ENCODE results near the gene SERINC2. TPM values are rescaled to one million over a fixed set of nuclear protein-coding genes. Genes with fewer than 3 reads are reported as not detected.

SERINC2 gene
- total and polyA plus RNA-seq, 2 experiments from 2014 or later = 20.5 to 23.3 TPM

DNA sequence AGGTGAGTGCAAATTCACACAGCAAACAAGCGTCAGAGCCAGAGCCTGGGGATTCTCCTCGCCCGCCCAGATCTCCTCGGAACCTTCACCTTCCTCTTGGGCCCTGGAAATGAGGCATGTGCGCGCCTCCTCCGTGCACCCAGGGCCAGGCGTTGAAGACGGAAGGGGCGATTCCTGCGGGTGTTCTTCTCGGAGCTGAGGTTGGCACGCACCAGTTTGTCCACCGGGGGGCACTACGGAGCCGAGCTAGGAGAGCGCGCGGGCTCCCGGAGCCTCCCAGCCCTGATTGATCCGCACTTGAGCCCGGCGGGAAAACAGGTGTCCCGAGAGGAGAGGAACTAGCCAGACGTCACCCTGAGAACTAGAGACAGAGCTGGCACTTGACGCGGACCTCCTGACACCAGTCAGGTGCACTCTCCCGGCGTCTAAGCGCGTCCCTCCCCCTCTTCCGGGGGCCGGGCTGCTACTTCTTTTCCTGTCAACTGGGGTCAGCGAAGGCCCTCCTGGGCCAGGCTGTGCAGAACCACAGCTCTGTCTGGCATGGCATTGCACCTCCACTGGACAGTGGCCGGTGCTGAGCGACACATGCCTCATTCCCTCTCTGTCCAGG, 18.3 kb upstream of the SERINC2 start:
- Histone ChIP-seq H2AFZ (peak overlapping the region; percentile 96), H3K36me3 (ENCODE audit: insufficient read depth) (no peaks in the 10 kb centered on the region), H4K20me1 (replicated peaks; ENCODE audit: insufficient read depth) (no peaks in the 10 kb centered on the region; the same call in 1 of the 2 replicates), H3K27me3 (ENCODE audit: insufficient read depth) (peaks cover 3% of the 10 kb centered on the region; the same call in 1 of the 2 replicates), H3K27ac (ENCODE audit: low read depth) (no peak overlapping the region), H3K9me2 (ENCODE audit: insufficient read depth) (no peaks in the 10 kb centered on the region), H3K4me1 (ENCODE audit: insufficient read depth) (peaks cover 7% of the 10 kb centered on the region), H3K79me2 (replicated peaks; ENCODE audit: insufficient read depth) (no peaks in the 10 kb centered on the region), H3F3A (replicated peaks; ENCODE audit: low read depth) (no peaks in the 10 kb centered on the region), H3K4me3 (peak overlapping the region; percentile 55), H3K4me2 (peak overlapping the region; percentile 81)
- Mint-ChIP-seq H3K36me3 (ENCODE audit: low read depth) (no peaks in the 10 kb centered on the region), H3K27ac (no peak overlapping the region), H3K9me3 (no peaks in the 10 kb centered on the region), H3K4me3 (peak overlapping the region; percentile 65), H3K27me3 (ENCODE audit: insufficient read depth, low read depth, poor library complexity) (peaks cover 14% of the 10 kb centered on the region), H3K4me1 (peaks cover 10% of the 10 kb centered on the region)
- ATAC-seq (peak; percentile 96), DNase-seq (ENCODE audit: low spot score) (peak; percentile 98)
- TF ChIP-seq ZNF114 (CRISPR knock-in tag; IDR thresholded peaks at IDR 0.05) = no peak
- TF ChIP-seq EZH2 (IDR thresholded peaks at IDR 0.05; ENCODE audit: low read depth, unreplicated experiment) = no peak
- TF ChIP-seq, protein P1, sequence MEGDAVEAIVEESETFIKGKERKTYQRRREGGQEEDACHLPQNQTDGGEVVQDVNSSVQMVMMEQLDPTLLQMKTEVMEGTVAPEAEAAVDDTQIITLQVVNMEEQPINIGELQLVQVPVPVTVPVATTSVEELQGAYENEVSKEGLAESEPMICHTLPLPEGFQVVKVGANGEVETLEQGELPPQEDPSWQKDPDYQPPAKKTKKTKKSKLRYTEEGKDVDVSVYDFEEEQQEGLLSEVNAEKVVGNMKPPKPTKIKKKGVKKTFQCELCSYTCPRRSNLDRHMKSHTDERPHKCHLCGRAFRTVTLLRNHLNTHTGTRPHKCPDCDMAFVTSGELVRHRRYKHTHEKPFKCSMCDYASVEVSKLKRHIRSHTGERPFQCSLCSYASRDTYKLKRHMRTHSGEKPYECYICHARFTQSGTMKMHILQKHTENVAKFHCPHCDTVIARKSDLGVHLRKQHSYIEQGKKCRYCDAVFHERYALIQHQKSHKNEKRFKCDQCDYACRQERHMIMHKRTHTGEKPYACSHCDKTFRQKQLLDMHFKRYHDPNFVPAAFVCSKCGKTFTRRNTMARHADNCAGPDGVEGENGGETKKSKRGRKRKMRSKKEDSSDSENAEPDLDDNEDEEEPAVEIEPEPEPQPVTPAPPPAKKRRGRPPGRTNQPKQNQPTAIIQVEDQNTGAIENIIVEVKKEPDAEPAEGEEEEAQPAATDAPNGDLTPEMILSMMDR (conservative IDR thresholded peaks at IDR 0.05; ENCODE audit: low read depth in 2 of 2) = peak; percentile 79 to 89
- TF ChIP-seq STAT1 (IDR thresholded peaks at IDR 0.05; ENCODE audit: unreplicated experiment) = no peak
- TF ChIP-seq NANOG (IDR thresholded peaks at IDR 0.05; ENCODE audit: borderline replicate concordance) = no peak
- no peak for TF ChIP-seq EZH2phosphoT487 (IDR thresholded peaks at IDR 0.05; ENCODE audit: unreplicated experiment)
- TF ChIP-seq, protein P2, sequence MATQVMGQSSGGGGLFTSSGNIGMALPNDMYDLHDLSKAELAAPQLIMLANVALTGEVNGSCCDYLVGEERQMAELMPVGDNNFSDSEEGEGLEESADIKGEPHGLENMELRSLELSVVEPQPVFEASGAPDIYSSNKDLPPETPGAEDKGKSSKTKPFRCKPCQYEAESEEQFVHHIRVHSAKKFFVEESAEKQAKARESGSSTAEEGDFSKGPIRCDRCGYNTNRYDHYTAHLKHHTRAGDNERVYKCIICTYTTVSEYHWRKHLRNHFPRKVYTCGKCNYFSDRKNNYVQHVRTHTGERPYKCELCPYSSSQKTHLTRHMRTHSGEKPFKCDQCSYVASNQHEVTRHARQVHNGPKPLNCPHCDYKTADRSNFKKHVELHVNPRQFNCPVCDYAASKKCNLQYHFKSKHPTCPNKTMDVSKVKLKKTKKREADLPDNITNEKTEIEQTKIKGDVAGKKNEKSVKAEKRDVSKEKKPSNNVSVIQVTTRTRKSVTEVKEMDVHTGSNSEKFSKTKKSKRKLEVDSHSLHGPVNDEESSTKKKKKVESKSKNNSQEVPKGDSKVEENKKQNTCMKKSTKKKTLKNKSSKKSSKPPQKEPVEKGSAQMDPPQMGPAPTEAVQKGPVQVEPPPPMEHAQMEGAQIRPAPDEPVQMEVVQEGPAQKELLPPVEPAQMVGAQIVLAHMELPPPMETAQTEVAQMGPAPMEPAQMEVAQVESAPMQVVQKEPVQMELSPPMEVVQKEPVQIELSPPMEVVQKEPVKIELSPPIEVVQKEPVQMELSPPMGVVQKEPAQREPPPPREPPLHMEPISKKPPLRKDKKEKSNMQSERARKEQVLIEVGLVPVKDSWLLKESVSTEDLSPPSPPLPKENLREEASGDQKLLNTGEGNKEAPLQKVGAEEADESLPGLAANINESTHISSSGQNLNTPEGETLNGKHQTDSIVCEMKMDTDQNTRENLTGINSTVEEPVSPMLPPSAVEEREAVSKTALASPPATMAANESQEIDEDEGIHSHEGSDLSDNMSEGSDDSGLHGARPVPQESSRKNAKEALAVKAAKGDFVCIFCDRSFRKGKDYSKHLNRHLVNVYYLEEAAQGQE (IDR thresholded peaks at IDR 0.05; ENCODE audit: unreplicated experiment) = no peak
- no peak for TF ChIP-seq POLR2AphosphoS5 (IDR thresholded peaks at IDR 0.05; ENCODE audit: low read depth)

DNA sequence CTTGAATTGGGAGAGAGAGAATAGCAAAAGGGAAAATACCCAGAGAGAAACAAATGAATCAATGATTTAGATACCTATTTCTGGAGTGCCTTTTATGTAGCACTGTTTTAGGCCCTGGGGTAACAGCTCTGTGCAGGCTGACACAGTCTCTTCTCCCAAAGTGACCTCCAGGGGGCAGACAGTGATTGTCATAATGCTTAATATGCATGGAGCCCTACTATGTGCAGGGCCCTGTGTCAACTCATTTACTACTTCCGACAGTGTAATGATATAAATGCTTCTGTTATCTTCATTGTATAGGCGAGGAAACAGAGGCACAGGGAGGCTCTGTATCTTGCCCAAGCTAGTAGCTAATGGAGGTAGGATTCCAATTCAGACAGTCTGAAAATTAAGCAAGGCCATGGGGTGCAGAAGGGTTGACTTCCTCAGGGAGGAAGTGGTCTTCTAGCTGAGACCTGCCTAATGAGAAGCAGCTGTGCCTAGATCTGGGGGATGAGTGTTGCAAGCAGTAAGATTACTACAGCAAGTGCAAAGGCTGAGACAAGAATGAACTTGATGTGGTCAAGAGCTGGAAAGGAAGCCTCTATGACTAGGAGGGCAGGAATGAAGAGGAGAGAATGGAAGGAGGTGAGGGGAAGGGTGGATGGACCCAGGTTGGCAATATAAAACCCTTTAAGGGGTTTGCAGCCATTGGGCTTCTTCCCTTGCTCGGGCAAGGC, 16.2 kb upstream of the SERINC2 start:
- Histone ChIP-seq H4K20me1 (replicated peaks; ENCODE audit: insufficient read depth) (no peaks in the 10 kb centered on the region; the same call in 1 of the 2 replicates), H3K27ac (ENCODE audit: low read depth) (no peak overlapping the region), H3K9me2 (ENCODE audit: insufficient read depth) (no peaks in the 10 kb centered on the region), H3K4me1 (ENCODE audit: insufficient read depth) (peaks cover 7% of the 10 kb centered on the region), H3F3A (replicated peaks; ENCODE audit: low read depth) (no peaks in the 10 kb centered on the region), H3K79me2 (replicated peaks; ENCODE audit: insufficient read depth) (no peaks in the 10 kb centered on the region), H3K4me2 (no peak overlapping the region), H3K36me3 (ENCODE audit: insufficient read depth) (no peaks in the 10 kb centered on the region), H3K27me3 (ENCODE audit: insufficient read depth) (peaks cover 3% of the 10 kb centered on the region; the same call in 1 of the 2 replicates), H2AFZ (no peak overlapping the region), H3K4me3 (no peak overlapping the region)
- peak; percentile 9; the same call in 1 of the 3 replicates for ATAC-seq
- H3K27me3 Mint-ChIP-seq (ENCODE audit: insufficient read depth, low read depth, poor library complexity) = peaks cover 14% of the 10 kb centered on the region
- peak; percentile 62 for DNase-seq (ENCODE audit: low spot score)
- H3K9me3 Mint-ChIP-seq = no peaks in the 10 kb centered on the region
- H3K36me3 Mint-ChIP-seq (ENCODE audit: low read depth) = no peaks in the 10 kb centered on the region
- H3K4me3 Mint-ChIP-seq = no peak overlapping the region
- TF ChIP-seq, protein P3, sequence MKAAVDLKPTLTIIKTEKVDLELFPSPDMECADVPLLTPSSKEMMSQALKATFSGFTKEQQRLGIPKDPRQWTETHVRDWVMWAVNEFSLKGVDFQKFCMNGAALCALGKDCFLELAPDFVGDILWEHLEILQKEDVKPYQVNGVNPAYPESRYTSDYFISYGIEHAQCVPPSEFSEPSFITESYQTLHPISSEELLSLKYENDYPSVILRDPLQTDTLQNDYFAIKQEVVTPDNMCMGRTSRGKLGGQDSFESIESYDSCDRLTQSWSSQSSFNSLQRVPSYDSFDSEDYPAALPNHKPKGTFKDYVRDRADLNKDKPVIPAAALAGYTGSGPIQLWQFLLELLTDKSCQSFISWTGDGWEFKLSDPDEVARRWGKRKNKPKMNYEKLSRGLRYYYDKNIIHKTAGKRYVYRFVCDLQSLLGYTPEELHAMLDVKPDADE (IDR thresholded peaks at IDR 0.05) = no peak
- TF ChIP-seq, protein P1 (conservative IDR thresholded peaks at IDR 0.05; ENCODE audit: low read depth in 2 of 2) = peak; percentile 73 to 77
- H3K4me1 Mint-ChIP-seq = peaks cover 10% of the 10 kb centered on the region
- no peak overlapping the region for H3K27ac Mint-ChIP-seq

Data from GM23338 (cell line).